Muscle layer of duodenum (tissue), 2 donors: ENCODE measurements around the gene PKD1L1.

ENCODE experiments used
- H3K27ac ChIP-seq: one replicate; pipeline ENCODE4 v1.7.0; 2013; ENCODE audit warnings: mild to moderate bottlenecking, low read length
- H3K27me3 ChIP-seq: one replicate; pipeline ENCODE4 v1.7.0; 2013; ENCODE audit warnings: low read depth, mild to moderate bottlenecking, control low read depth, low read length
- H3K36me3 ChIP-seq, 2 donors: one replicate each; pipeline ENCODE4 v1.7.0; 2013; ENCODE audit warnings: low read length in 2 of 2, control low read depth in 1 of 2, mild to moderate bottlenecking in 1 of 2; ENCODE audit not compliant: insufficient read depth in 2 of 2, control insufficient read depth in 1 of 2
- H3K4me1 ChIP-seq, 2 donors: one replicate each; pipeline ENCODE4 v1.7.0; 2013; ENCODE audit warnings: low read length in 2 of 2, mild to moderate bottlenecking in 2 of 2, control low read depth in 1 of 2, moderate library complexity in 1 of 2; ENCODE audit not compliant: insufficient read depth in 2 of 2, control insufficient read depth in 1 of 2
- H3K4me3 ChIP-seq, 2 donors: one replicate each; pipeline ENCODE4 v1.7.0; 2013; ENCODE audit warnings: low read length in 2 of 2, low read depth in 1 of 2, mild to moderate bottlenecking in 1 of 2
- H3K9me3 ChIP-seq, 2 donors: one replicate each; pipeline ENCODE4 v1.7.0; 2013; ENCODE audit warnings: low read length in 2 of 2, control low read depth in 1 of 2, mild to moderate bottlenecking in 1 of 2; ENCODE audit not compliant: control insufficient read depth in 1 of 2
- donor health status: healthy.

PKD1L1 gene

DNA sequence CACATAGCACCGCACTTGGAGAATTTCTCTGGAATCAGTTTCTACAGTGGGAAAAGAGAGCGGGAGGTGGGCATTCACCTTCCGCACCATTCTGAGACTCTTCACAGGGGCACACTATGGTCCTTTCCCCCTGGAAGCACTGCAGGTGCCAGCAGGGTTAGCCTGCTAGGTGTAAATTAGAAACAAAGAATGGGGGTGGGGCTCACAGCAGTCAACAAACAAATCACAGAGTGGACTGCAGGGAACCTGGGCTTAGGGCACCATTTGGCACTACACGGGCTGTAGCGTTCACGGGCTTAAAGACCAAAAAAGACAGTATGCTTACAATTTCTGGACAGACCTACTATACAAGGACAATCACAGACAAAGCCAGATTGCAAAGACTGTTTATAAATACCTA, 8.0 kb upstream of the PKD1L1 start:
- Histone ChIP-seq H3K36me3 (peaks cover 21 to 34% of the 10 kb centered on the region in 2 donors), H3K27ac (no peak overlapping the region), H3K4me3 (no peak overlapping the region), H3K9me3 (no peaks in the 10 kb centered on the region), H3K27me3 (no peaks in the 10 kb centered on the region), H3K4me1 (no peaks in the 10 kb centered on the region)

DNA sequence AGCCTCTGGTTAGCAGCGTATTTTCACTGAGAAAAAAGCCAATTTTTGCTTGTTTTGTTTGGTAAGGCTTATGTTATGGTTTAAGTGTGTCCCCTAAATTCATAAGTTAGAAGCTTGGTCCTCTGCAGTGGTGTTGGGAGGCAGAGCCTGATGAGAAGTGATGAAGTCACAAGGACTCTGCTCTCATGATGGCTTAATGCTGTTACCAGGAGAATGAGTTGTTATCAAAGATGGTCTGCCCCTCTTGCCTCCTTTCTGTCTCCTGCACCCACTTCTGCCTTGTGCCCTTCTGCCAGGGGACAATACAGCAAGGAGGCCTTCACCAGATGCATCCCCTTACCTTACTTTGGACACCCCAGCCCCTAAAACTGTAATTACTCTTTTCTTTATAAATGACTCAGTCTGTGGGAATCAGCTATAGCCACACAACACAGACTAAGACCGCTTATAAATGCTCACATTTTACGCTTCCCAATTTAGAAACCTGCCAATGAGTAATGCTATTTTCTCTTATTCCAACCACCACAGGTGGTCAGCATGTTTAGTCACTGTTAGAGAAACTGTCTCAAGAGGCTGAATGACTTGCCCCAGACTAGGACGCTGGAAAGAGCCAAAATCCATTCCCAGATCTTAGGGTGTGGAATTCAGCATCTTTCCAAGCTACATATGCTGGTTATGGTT, 6.1 kb upstream of the PKD1L1 start:
- Histone ChIP-seq H3K36me3 (peaks cover 16 to 28% of the 10 kb centered on the region in 2 donors), H3K4me3 (no peak overlapping the region), H3K27me3 (no peaks in the 10 kb centered on the region), H3K4me1 (no peaks in the 10 kb centered on the region), H3K9me3 (no peaks in the 10 kb centered on the region), H3K27ac (no peak overlapping the region)

DNA sequence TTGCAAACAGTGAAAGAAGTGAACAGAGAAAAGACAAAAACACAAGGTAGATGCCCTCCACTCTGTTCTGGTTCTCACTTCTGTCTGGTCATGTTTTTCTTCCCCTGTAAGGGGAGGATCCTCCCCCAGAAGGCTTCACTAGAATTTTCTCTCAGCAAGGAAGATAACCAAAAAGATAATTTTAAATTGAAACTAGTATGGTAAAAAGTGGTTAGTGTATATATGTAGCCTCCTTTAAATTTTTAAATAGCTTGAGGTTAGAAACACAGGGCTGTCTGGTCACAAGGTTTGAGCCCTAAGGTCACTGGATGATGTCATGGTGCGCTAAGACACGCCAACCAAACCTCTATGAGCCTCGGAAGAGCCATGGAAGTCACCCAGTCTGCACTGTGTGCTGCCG, 5.6 kb upstream of the PKD1L1 start:
- H3K36me3 ChIP-seq: peaks cover 16 to 28% of the 10 kb centered on the region in 2 donors
- H3K4me1 ChIP-seq: no peaks in the 10 kb centered on the region
- no peaks in the 10 kb centered on the region for H3K27me3 ChIP-seq
- H3K9me3 ChIP-seq: no peaks in the 10 kb centered on the region
- no peak overlapping the region for H3K27ac ChIP-seq
- no peak overlapping the region for H3K4me3 ChIP-seq

DNA sequence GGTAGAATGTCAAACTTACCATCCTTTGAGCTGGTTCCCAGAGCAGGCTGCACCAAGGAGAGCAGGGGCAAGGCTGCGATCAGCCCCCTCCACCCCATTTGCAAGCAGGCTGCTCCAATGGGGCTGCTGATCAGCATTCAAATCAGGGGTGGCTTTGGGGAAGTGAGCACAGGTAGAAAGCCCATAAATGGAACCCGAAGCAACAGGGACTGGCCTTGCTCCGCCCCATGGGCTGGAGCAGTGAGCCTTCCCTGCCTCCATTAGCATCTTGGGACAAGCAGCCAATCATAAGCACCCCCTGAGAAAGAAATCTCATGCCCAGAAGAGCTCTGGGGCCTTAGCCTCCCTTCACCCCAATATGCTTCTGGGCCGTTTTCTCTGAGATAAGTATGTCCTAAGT, 4.0 kb upstream of the PKD1L1 start:
- Histone ChIP-seq H3K4me3 (no peak overlapping the region), H3K27me3 (no peaks in the 10 kb centered on the region), H3K27ac (no peak overlapping the region), H3K9me3 (no peaks in the 10 kb centered on the region), H3K4me1 (no peaks in the 10 kb centered on the region), H3K36me3 (peaks cover 16 to 28% of the 10 kb centered on the region in 2 donors)

DNA sequence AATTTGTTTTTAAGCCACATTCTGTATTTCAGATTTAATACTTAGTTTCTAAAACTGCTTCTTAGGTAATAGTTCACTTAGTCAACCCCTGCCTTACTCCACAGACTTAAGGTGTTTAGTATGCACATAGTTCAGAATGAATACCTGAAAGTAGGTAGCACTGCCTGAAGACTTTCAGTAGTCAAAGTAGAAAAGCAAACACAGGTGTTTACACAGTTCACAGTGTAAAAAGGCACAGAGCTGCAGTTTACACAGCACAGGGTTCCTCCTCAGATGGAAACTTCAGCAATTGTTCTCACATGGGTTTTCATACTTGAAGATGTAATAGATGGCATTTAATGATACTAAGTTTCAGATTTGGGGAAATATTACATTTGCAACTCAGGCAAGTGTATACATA, 3.1 kb upstream of the PKD1L1 start:
- no peak overlapping the region for H3K4me3 ChIP-seq
- no peaks in the 10 kb centered on the region for H3K27me3 ChIP-seq
- H3K27ac ChIP-seq: no peak overlapping the region
- no peaks in the 10 kb centered on the region for H3K4me1 ChIP-seq
- H3K9me3 ChIP-seq: no peaks in the 10 kb centered on the region
- H3K36me3 ChIP-seq: peaks cover 14 to 20% of the 10 kb centered on the region in 2 donors

DNA sequence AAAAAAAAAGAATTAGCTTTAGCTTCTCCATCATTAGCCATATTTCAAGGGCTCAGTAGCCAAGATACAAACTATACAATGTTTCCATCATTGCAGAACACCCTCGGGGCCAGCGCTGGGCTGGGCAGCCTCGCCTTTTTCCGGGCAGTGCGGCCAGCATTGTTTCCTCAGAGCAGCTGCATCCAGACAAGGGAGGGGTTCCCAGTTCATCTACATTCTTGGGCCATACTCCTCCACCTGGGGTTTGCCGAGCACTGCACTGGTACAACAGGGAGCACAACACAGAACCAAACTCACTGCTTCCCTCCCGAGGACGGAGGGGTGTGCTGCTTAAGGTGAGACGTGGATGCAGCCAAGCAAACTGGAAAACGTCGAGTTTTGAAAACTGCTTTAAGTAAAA, 2.4 kb upstream of the PKD1L1 start:
- H3K4me1 ChIP-seq: no peaks in the 10 kb centered on the region
- H3K9me3 ChIP-seq: no peaks in the 10 kb centered on the region
- H3K4me3 ChIP-seq: no peak overlapping the region
- no peaks in the 10 kb centered on the region for H3K27me3 ChIP-seq
- H3K27ac ChIP-seq: no peak overlapping the region
- H3K36me3 ChIP-seq: peaks cover 7 to 13% of the 10 kb centered on the region in 2 donors

DNA sequence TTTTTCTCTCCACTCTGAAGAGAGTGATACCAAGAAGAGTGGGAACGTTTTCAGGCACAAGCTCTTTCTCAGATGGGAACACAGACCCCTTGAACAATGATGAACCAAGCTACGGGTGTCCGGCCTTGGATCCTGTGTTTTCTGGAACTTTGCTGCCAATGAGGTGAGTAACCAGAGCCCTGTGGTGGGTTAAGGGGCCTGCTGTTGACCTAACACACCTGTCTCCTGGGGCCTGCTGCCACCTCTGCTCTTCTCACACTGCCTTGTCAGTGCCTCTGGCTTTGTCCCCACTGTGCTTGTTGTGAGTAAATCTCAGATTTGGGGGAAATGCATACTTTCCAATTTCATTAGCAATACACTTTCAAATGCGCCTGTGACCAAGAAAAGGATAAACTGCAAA, 1.4 kb upstream of the PKD1L1 start:
- H3K27ac ChIP-seq: no peak overlapping the region
- H3K27me3 ChIP-seq: no peaks in the 10 kb centered on the region

DNA sequence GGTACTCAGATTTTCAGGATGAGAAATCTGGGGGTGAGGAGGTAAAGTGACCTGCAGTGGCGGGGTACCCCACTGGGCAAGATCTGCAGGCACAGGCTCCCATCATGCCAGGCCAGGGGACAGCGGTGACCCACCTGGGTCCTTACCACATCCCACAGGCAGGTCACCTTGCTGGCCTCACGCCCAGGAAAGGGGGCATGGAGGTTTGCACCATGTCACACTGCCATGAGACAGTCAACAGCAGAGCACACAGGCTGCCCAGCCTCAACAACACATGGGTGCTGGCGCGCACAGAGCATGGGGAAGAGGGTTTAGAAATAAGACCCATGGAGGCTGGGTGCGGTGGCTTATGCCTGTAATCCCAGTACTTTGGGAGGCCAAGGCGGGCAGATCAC, 914 bp downstream of the PKD1L1 start:
- Histone ChIP-seq H3K4me3 (no peak overlapping the region), H3K9me3 (no peaks in the 10 kb centered on the region), H3K27ac (no peak overlapping the region), H3K4me1 (no peaks in the 10 kb centered on the region), H3K36me3 (no peaks in the 10 kb centered on the region), H3K27me3 (no peaks in the 10 kb centered on the region)

More for the DNA sequence above, 1.4 kb upstream of the PKD1L1 start:
- Histone ChIP-seq H3K4me1 (no peaks in the 10 kb centered on the region), H3K4me3 (no peak overlapping the region), H3K36me3 (peaks cover 5 to 9% of the 10 kb centered on the region in 2 donors), H3K9me3 (no peaks in the 10 kb centered on the region)

DNA sequence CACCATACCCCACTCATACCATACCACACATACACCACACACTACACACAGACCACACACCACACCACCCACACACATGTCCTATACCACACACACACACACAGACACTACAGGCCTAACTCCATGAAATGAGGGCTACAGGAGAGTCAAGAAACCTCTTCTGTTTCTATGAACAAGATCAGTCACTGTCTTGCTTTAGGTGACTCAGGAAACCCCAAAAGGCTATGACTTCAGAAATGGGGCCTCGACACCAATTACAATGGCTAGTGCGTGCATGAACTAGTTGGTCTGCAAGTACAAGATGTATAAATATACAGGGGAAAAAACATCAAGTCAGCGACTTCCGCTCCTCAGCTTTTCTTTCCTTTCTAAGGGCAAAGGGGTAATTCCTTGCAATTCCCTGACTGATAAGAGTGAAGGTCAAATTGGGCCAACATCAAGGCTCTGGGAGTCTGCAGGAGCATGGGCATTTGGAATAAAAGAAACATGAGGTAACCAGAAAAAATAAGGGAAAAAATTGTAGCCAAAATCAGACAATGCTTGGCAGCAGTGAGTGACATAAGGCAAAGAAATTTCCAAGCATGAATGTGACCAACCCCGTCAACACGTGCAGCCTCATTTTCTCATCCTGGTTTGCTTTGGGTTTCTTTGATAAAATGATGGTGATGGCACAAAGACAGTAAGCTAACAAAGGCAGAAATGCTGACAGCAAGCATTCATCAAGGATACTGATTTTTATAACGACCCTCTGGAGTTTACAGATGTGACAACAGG, 1.5 kb downstream of the PKD1L1 start:
- no peaks in the 10 kb centered on the region for H3K36me3 ChIP-seq
- H3K9me3 ChIP-seq: no peaks in the 10 kb centered on the region
- H3K4me3 ChIP-seq: no peak overlapping the region
- H3K4me1 ChIP-seq: no peaks in the 10 kb centered on the region
- H3K27ac ChIP-seq: no peak overlapping the region
- no peaks in the 10 kb centered on the region for H3K27me3 ChIP-seq

DNA sequence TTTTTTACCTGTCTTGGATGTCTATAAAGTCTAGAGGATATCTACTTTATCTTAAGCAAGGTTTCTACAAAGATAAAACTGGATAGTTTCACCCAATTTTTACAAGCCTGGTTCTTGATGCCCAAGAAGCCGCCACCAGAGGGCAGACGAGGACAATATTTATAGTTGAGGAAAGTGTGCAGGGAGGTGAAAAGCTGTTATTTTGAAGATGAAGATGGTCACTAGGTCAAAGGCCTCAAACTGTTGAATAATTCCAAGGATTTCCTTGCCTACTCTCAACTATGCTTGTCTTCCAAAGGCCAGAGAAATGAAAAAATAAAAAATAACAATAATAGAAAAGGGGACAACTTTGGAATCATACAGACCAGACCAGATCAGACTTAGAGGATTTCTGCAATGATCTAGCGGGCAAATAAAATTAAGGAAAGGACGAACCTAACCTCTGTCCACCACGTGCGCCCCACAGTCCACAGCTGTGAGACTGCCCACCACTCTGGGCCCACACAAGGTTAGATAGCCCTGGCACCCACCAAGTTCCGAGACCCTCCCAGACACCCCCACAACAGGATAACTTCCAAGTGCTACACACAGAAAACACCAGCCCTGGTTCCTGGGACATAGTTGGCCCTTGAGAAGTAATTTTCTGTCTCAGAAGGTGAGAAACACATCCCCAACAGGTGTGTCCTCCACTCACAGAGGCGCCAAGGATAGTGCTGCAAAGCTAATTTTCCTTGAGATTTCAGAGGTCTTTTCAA, 2.8 kb downstream of the PKD1L1 start:
- Histone ChIP-seq H3K4me3 (no peak overlapping the region), H3K4me1 (no peaks in the 10 kb centered on the region), H3K27me3 (no peaks in the 10 kb centered on the region), H3K27ac (no peak overlapping the region), H3K9me3 (no peaks in the 10 kb centered on the region), H3K36me3 (no peaks in the 10 kb centered on the region)

DNA sequence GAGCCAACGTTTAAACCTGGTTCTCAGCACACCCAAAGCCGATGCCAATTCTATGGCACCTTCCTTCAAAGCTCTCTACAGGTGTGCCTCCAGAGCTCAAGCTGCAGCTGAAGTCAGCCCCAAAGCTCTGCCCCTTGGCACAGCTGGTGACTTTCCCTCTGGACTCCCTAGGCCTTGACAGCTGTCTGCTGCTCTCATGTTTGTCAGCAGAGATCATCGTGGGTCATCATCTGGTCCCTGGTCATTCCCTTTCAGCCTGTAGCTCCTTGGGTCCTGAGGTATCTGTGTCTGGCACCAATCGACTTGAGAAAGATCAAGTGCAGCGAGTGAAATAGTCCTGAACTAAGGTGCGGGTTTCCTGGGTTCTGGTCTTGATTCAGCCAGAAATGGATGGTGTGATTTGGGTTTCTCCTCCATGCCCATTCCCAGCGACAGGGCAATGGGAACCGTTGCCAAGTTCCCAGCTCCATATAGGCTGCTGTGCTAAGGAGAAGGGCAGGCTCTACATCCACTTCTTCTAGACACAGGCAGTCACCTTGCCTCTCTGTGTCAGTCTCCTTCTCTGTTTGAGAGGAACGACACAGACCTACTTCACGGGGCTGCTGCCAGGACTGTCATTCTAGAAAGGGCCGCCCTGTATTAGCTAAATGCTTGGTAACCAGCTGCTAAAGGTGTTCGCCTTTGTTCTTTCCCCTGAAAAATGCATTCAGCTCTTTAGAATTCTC, 3.6 kb downstream of the PKD1L1 start:
- H3K9me3 ChIP-seq: no peaks in the 10 kb centered on the region
- H3K27me3 ChIP-seq: no peaks in the 10 kb centered on the region
- no peaks in the 10 kb centered on the region for H3K36me3 ChIP-seq
- H3K4me1 ChIP-seq: no peaks in the 10 kb centered on the region
- no peak overlapping the region for H3K4me3 ChIP-seq
- no peak overlapping the region for H3K27ac ChIP-seq
